ENCODE measurements around the gene ECPAS.
A peak's percentile ranks its signal among the peaks of the same experiment; 100 is the strongest.
"Not testable (repeated sequence)": the region's sequence is repeated elsewhere in the genome, so short reads cannot be mapped to it uniquely, and the experiment has no call there.

ECPAS gene, protein sequence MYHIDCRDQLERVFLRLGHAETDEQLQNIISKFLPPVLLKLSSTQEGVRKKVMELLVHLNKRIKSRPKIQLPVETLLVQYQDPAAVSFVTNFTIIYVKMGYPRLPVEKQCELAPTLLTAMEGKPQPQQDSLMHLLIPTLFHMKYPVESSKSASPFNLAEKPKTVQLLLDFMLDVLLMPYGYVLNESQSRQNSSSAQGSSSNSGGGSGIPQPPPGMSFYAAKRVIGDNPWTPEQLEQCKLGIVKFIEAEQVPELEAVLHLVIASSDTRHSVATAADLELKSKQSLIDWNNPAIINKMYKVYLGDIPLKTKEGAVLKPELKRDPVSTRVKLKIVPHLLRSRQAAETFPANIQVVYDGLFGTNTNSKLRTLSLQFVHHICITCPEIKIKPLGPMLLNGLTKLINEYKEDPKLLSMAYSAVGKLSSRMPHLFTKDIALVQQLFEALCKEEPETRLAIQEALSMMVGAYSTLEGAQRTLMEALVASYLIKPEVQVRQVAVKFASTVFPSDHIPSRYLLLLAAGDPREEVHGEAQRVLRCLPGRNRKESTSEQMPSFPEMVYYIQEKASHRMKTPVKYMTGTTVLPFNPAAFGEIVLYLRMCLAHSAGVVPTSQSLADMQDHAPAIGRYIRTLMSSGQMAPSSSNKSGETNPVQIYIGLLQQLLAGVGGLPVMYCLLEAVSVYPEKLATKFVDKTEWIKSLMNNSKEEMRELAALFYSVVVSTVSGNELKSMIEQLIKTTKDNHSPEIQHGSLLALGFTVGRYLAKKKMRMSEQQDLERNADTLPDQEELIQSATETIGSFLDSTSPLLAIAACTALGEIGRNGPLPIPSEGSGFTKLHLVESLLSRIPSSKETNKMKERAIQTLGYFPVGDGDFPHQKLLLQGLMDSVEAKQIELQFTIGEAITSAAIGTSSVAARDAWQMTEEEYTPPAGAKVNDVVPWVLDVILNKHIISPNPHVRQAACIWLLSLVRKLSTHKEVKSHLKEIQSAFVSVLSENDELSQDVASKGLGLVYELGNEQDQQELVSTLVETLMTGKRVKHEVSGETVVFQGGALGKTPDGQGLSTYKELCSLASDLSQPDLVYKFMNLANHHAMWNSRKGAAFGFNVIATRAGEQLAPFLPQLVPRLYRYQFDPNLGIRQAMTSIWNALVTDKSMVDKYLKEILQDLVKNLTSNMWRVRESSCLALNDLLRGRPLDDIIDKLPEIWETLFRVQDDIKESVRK (N-terminal part only)

GRCh38 chr9:111483858-111484571 is at the start of gene ECPAS:
ECPAS (minus strand) TSS chr9:111484383; CDS start chr9:111472918, 11,465 bp downstream.
- peak; percentile 88 for DNase-seq (ENCODE audit: low spot score)

- no peak for DNase-seq (ENCODE audit: low spot score)
These were observed 49.1 kb upstream of the ECPAS start for GRCh38 chr9:111533099-111533790.

GRCh38 chr9:111531716-111532115 is 47.5 kb upstream of the ECPAS start:
- no peak for DNase-seq (ENCODE audit: low spot score)

GRCh38 chr9:111529787-111530186 is 45.6 kb upstream of the ECPAS start:
- no peak for DNase-seq (ENCODE audit: low spot score)

GRCh38 chr9:111527347-111527746 is 43.2 kb upstream of the ECPAS start:
- no peak for DNase-seq (ENCODE audit: low spot score)

- DNase-seq (ENCODE audit: low spot score), result peak; percentile 85
These were observed 41.1 kb upstream of the ECPAS start, which contains the start of gene ZNF483 for GRCh38 chr9:111525056-111525977. ZNF483 (plus strand) TSS chr9:111525179; CDS start chr9:111527396, 2,217 bp downstream.

GRCh38 chr9:111524731-111525055 is 40.5 kb upstream of the ECPAS start:
- DNase-seq (ENCODE audit: low spot score), result no peak

DNA sequence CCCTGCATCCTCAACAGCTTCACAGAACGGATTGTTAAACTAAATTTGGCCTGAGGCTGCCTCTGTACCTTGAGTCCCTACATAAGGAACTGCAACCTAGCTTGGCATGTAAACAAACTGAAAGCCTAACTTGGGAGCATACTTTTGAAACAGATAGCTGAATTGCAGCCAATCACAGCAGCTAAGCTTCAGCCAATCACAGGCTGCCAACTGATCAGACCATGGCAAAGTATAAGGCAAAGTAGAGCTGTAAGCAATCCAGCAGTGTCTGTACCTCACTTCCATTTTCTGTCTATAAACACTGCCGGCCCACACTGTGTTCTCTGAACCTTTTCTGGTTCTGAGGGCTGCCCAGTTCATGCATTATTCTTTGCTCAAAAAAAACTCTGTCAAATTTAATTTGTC is 31.9 kb upstream of the ECPAS start:
- DNase-seq (ENCODE audit: low spot score), result no peak

- DNase-seq (ENCODE audit: low spot score), result no peak
These were observed 30.8 kb upstream of the ECPAS start for GRCh38 chr9:111514967-111515366.

GRCh38 chr9:111511581-111511980 is 27.4 kb upstream of the ECPAS start:
- DNase-seq (ENCODE audit: low spot score), result not testable (repeated sequence)

DNA sequence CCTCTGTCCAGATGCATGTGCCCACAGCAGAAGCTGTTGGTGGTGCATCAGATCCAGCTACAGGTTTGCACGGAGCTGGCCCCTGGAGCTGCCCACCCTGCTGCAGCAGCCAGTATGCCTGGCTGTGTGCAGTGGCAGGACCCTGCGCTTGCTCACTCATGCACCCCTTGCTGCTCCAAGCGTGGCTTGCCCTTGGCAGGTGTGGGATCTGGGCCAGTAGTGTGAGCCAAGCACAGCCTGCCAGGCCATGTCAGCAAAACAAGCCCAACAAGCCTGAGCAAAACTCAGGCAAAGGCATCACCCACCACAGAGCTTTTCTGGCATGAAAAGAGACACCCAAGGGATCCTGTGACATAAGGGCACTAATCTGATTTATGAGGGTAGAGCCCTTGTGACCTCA is 18.3 kb upstream of the ECPAS start:
- no peak for DNase-seq (ENCODE audit: low spot score)

- no peak for DNase-seq (ENCODE audit: low spot score)
These were observed 17.5 kb upstream of the ECPAS start for GRCh38 chr9:111501648-111502047.

DNA sequence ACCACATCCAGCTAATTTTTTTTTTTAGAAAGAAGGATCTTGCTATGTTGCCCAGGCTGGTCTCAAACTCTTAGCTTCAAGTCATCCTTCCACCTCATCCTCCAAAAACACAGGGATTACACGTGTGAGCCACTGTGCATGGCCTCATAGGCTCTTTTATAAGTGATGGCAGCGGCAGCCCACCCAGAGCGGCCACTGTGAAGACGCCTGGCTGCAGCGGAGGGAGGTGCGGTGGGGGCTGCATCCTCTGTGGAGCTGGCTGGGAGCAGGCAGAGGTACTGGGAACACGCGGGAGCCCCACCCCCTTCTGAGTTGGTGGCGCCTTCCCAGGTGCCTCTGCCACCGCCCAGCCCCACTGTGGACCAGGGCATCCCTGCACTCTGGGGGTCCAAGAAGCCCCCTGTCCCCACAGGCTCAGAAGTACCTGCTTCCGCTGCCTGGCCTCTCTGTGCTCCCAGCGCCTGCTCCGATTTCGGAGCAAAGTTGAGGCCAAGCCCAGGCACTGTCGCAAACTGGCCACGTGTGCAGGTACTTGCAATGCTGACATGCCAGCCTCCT is 16.9 kb upstream of the ECPAS start:
- no peak for DNase-seq (ENCODE audit: low spot score)

DNA sequence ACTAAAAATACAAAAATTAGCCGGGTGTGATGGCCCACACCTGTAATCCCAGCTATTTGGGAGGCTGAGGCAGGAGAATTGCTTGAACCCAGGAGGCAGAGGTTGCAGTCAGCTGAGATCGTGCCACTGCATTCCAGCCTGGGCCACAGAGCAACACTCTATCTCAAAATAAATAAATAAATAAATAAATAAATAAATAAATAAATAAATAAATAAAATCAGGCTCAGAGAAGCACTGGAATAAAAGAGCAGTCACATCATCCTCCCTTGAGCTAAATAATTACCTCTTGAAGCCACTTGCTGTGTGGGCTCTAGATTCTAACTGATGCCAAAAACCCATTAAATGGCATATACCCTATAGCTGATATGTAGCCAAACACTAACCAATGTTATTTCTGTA is 13.0 kb upstream of the ECPAS start:
- not testable (repeated sequence) for DNase-seq (ENCODE audit: low spot score)

GRCh38 chr9:111484572-111484894 is 350 bp upstream of the ECPAS start:
- no peak for DNase-seq (ENCODE audit: low spot score)

DNA sequence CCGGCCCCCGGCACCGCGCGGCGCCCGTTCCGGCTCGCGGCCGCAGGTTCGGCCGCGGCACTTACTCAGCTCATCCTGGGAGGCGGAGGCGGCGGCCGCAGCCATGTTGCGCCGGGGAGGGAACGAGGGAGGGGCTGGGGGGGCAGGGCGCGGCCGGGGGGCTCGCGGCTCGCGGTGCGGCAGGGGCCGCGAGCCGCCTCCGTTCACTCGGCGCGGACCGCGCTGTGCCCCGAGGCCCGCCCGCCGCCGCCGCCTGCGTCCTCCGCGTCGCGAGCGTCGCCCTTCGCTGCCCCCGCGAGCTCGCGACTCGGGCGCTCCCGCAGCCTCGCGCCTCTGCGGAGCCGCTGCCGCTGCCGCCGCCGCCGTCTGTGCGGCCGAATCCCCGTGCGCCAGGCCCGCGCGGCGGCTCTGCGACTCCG is 735 bp downstream of the ECPAS start:
- peak; percentile 79 for DNase-seq (ENCODE audit: low spot score)

DNA sequence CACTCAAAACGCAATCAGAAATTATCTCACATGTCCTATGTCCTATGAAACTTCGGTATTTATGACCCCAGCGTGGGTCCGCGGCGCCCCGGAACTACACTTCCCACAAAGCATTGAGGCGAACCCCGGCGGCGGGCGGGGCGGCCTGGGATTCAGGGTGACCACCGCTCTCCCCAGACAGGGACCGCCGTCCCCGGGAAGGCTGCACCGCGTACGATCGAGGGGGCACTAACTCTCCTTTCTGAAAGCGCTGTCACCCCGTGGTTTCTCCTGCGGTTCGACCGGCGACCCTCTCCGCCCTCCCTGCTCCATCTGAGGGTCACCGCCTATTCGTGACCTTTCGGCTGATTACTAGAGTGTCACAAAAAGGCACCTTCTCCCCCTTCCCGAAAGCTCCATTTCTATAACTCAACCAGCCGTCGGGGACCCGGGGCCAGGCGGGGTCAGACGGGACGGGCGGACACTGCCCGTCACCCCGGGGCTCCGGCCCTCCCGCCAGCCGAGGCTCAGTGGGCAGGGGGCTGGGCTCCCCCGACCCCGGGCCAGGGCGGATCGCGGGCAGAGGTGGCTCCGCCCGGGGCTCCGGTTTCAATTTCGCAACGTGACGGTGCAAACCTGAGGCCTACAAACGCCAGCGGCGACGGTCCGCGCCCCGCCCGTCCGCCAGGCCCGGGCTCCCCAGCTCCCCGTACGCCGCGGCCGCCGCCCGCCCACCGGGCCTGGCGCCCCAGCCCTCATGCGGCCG is 1.3 kb downstream of the ECPAS start:
- DNase-seq (ENCODE audit: low spot score), result peak; percentile 84

DNA sequence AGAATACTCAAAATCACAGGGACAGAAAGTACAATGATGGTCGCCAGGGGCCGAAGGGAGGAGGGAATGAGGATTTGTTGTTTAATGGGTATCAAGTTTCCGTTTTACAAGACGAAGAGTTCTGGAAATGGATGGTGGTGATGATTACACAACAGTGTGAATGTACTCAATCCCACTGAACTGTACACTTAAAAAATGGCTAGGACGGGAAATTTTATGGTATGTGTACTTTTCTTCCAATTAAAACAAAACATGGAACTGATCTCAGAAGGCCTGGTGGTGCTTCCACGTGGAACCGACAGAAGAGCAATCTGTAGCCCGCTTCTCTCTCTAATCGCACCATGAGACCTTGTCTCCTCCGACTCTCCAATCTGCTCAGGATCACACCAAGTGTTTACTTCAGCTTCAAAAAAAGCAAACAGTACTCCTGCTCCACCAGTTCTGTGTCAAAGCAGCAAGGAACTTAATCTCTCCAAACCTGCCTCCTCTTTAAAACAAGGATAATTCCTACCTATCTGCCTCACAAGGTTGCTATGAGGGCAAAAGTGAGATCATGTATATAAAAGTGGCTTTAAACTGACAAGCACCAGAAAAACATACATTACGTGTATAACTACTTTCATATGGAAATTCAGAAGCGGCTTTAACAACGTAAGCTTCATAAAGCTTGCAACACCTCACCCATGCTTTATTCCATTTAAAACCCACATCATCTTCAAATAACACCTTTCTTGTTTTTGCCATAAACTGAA is 2.1 kb downstream of the ECPAS start:
- no peak for DNase-seq (ENCODE audit: low spot score)

Data from left forelimb (tissue), 1 donor.